ENCODE data around the gene ENDOV. TPM values are rescaled to one million over a fixed set of nuclear protein-coding genes. Genes with fewer than 3 reads are reported as not detected.

The ENDOV gene
- total RNA-seq, 1 experiment from 2014 or later: 45.6 TPM

DNA sequence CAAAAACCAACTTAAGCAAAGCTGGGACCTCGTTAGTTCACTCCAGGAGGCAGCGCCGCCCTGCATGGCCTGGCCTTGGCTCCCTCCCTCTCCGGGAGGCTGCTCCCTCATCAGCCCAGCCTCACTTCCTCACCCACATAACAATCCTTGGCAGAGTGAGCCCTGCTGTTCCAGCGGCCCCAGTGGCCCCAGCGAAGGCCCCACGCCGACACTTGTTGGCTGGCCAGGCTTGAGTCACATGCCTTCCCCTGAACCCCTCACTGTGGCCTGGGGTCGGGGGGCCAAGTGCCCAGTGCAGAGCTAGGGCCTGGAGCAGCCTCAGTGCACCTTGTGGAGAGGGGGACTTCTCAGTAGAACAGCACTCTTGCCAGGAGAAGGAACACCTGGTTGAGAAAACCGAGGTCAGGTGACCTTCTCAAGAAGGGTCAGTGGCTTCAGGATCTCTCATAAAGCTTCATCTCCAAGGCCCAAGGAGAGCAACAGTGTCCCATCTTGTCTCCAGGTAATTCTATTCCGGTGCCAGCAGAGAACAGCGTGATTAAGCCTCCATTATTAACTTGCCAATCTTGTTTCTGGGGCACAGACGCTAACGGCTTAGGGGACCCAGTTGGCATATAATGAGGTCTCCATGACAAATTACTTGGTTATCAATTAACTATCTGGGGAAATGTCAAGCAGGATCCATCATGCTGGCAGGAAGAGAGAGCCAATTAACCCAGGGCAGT is 26.8 kb downstream of the ENDOV start:
- Histone ChIP-seq H3K9me3 (ENCODE audit: control insufficient read depth in 1 of 2, insufficient read depth in 1 of 2, low read depth in 1 of 2, low read length in 2 of 2) (no peaks in the 10 kb centered on the region), H3K36me3 (ENCODE audit: control insufficient read depth in 1 of 2, insufficient read depth in 2 of 2, low read length in 2 of 2) (no peaks in the 10 kb centered on the region), H3K4me2 (ENCODE audit: low read length) (no peak overlapping the region), H3K79me2 (ENCODE audit: insufficient read depth, low read length) (no peaks in the 10 kb centered on the region), H3K9ac (ENCODE audit: low read length) (no peak overlapping the region), H3K27me3 (ENCODE audit: insufficient read depth, low read length) (peaks cover 6% of the 10 kb centered on the region; the same call in 1 of the 2 replicates), H3K27ac (ENCODE audit: low read depth, low read length) (no peak overlapping the region), H3K9me2 (ENCODE audit: insufficient read depth) (no peaks in the 10 kb centered on the region), H3K4me1 (ENCODE audit: control insufficient read depth in 1 of 2, insufficient read depth in 2 of 2, low read length in 2 of 2) (peaks cover 0 to 5% of the 10 kb centered on the region in 2 experiments; a peak in 1 of 4 replicates), H2AFZ (ENCODE audit: low read depth, low read length, poor library complexity, severe bottlenecking) (no peak overlapping the region), H4K20me1 (ENCODE audit: insufficient read depth) (no peaks in the 10 kb centered on the region), H3K4me3 (replicated peaks in 1 of 2; ENCODE audit: low read depth in 1 of 2, low read length in 2 of 2) (no peak overlapping the region)
- ChIA-PET POLR2A (no interaction called here), CTCF (no interaction called here), RAD21 (ENCODE audit: low non-redundant PET in 1 of 2, low total read pairs in 2 of 2, uncharacterized antibody in 2 of 2, unreplicated experiment in 2 of 2) (no interaction called here)
- no peak for DNase-seq (ENCODE audit: low read depth, low spot score)
- intact Hi-C loops (cut with micrococcal nuclease): no loop called here
- BruUV-seq (replicated peaks): no TSS peak
- TF ChIP-seq ZNF274 (IDR thresholded peaks at IDR 0.05; ENCODE audit: low read depth, low read length): no peak
- no peak for TF ChIP-seq POLR2A (IDR thresholded peaks at IDR 0.05; ENCODE audit: borderline replicate concordance, extremely low read depth, insufficient read depth, insufficient read length)
- no peak for ATAC-seq

DNA sequence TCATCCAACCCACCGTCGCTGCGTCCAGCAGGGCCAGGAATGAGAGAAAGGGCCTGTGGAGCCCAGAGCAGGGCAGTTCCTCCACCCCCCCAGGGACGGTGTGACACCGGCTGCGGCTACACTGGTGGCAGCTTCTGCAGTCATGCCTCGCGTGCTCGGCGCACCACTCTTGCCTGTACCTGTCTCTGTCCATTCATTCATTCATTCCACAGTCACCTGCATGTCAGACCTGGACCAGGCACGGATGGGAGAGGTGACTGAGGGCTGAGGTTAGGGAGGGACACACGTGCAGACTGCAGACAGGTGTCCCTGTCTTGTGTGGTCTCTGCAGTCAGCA is 27.3 kb downstream of the ENDOV start:
- intact Hi-C loops (cut with micrococcal nuclease): no loop called here
- H3K9me2 ChIP-seq (ENCODE audit: insufficient read depth): no peaks in the 10 kb centered on the region
- no peaks in the 10 kb centered on the region for H4K20me1 ChIP-seq (ENCODE audit: insufficient read depth)
- no peaks in the 10 kb centered on the region for H3K36me3 ChIP-seq (ENCODE audit: control insufficient read depth in 1 of 2, insufficient read depth in 2 of 2, low read length in 2 of 2)
- H3K27ac ChIP-seq (ENCODE audit: low read depth, low read length): no peak overlapping the region
- ATAC-seq (no peak), DNase-seq (ENCODE audit: low read depth, low spot score) (no peak)
- ChIA-PET CTCF (no interaction called here), RAD21 (ENCODE audit: low non-redundant PET in 1 of 2, low total read pairs in 2 of 2, uncharacterized antibody in 2 of 2, unreplicated experiment in 2 of 2) (no interaction called here), POLR2A (no interaction called here)
- H3K79me2 ChIP-seq (ENCODE audit: insufficient read depth, low read length): no peaks in the 10 kb centered on the region
- no peak overlapping the region for H3K9ac ChIP-seq (ENCODE audit: low read length)
- no peak overlapping the region for H2AFZ ChIP-seq (ENCODE audit: low read depth, low read length, poor library complexity, severe bottlenecking)
- H3K9me3 ChIP-seq (ENCODE audit: control insufficient read depth in 1 of 2, insufficient read depth in 1 of 2, low read depth in 1 of 2, low read length in 2 of 2): no peaks in the 10 kb centered on the region
- H3K4me1 ChIP-seq (ENCODE audit: control insufficient read depth in 1 of 2, insufficient read depth in 2 of 2, low read length in 2 of 2): peaks cover 0 to 7% of the 10 kb centered on the region in 2 experiments; a peak in 1 of 4 replicates
- H3K4me3 ChIP-seq (replicated peaks in 1 of 2; ENCODE audit: low read depth in 1 of 2, low read length in 2 of 2): no peak overlapping the region
- BruUV-seq (replicated peaks): no TSS peak
- no peak overlapping the region for H3K4me2 ChIP-seq (ENCODE audit: low read length)
- peaks cover 6% of the 10 kb centered on the region; the same call in 1 of the 2 replicates for H3K27me3 ChIP-seq (ENCODE audit: insufficient read depth, low read length)
- TF ChIP-seq FOSL1 (IDR thresholded peaks at IDR 0.05; ENCODE audit: low read depth) (no peak), ZNF274 (IDR thresholded peaks at IDR 0.05; ENCODE audit: low read depth, low read length) (no peak), YY1 (IDR thresholded peaks at IDR 0.05; ENCODE audit: extremely low read depth, insufficient replicate concordance, low read depth, low read length) (no peak), SRF (IDR thresholded peaks at IDR 0.05; ENCODE audit: low read depth) (no peak), EZH2phosphoT487 (IDR thresholded peaks at IDR 0.05; ENCODE audit: borderline replicate concordance) (no peak), CEBPB (IDR thresholded peaks at IDR 0.05; ENCODE audit: low read depth) (no peak), POLR2AphosphoS5 (IDR thresholded peaks at IDR 0.05; ENCODE audit: low read depth, low read length) (no peak), EGR1 (IDR thresholded peaks at IDR 0.05; ENCODE audit: low read depth) (no peak), CBX3 (IDR thresholded peaks at IDR 0.05; ENCODE audit: low read depth) (no peak), RAD21 (IDR thresholded peaks at IDR 0.05; ENCODE audit: low read depth) (no peak), SP1 (IDR thresholded peaks at IDR 0.05; ENCODE audit: low read depth) (no peak)
- TF ChIP-seq, protein P1, sequence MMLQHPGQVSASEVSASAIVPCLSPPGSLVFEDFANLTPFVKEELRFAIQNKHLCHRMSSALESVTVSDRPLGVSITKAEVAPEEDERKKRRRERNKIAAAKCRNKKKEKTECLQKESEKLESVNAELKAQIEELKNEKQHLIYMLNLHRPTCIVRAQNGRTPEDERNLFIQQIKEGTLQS (IDR thresholded peaks at IDR 0.05): no peak
- TF ChIP-seq, protein P2, sequence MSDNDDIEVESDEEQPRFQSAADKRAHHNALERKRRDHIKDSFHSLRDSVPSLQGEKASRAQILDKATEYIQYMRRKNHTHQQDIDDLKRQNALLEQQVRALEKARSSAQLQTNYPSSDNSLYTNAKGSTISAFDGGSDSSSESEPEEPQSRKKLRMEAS (IDR thresholded peaks at IDR 0.05): no peak
- TF ChIP-seq, protein P3, sequence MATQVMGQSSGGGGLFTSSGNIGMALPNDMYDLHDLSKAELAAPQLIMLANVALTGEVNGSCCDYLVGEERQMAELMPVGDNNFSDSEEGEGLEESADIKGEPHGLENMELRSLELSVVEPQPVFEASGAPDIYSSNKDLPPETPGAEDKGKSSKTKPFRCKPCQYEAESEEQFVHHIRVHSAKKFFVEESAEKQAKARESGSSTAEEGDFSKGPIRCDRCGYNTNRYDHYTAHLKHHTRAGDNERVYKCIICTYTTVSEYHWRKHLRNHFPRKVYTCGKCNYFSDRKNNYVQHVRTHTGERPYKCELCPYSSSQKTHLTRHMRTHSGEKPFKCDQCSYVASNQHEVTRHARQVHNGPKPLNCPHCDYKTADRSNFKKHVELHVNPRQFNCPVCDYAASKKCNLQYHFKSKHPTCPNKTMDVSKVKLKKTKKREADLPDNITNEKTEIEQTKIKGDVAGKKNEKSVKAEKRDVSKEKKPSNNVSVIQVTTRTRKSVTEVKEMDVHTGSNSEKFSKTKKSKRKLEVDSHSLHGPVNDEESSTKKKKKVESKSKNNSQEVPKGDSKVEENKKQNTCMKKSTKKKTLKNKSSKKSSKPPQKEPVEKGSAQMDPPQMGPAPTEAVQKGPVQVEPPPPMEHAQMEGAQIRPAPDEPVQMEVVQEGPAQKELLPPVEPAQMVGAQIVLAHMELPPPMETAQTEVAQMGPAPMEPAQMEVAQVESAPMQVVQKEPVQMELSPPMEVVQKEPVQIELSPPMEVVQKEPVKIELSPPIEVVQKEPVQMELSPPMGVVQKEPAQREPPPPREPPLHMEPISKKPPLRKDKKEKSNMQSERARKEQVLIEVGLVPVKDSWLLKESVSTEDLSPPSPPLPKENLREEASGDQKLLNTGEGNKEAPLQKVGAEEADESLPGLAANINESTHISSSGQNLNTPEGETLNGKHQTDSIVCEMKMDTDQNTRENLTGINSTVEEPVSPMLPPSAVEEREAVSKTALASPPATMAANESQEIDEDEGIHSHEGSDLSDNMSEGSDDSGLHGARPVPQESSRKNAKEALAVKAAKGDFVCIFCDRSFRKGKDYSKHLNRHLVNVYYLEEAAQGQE (IDR thresholded peaks at IDR 0.05; ENCODE audit: low read depth): no peak
- TF ChIP-seq, protein P4, sequence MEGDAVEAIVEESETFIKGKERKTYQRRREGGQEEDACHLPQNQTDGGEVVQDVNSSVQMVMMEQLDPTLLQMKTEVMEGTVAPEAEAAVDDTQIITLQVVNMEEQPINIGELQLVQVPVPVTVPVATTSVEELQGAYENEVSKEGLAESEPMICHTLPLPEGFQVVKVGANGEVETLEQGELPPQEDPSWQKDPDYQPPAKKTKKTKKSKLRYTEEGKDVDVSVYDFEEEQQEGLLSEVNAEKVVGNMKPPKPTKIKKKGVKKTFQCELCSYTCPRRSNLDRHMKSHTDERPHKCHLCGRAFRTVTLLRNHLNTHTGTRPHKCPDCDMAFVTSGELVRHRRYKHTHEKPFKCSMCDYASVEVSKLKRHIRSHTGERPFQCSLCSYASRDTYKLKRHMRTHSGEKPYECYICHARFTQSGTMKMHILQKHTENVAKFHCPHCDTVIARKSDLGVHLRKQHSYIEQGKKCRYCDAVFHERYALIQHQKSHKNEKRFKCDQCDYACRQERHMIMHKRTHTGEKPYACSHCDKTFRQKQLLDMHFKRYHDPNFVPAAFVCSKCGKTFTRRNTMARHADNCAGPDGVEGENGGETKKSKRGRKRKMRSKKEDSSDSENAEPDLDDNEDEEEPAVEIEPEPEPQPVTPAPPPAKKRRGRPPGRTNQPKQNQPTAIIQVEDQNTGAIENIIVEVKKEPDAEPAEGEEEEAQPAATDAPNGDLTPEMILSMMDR (IDR thresholded peaks at IDR 0.05 in 2 of 3, conservative IDR thresholded peaks at IDR 0.05 in 1 of 3; ENCODE audit: borderline replicate concordance in 1 of 3, insufficient read depth in 1 of 3, low read depth in 2 of 3, low read length in 2 of 3): no peak

Data from HCT116 (cell line).